Stomach (tissue), 4 donors: ENCODE results near the gene MKS1.

Experiments
- CTCF ChIP-seq, 7 experiments: fragments of 450-650 bp in 4 of 7; fragments of 200-600 bp in 3 of 7; sonication (generic) in 3 of 7; IDR thresholded peaks; one replicate each; pipeline ENCODE4 v1.5.1; 2016 to 2019; ENCODE audit warnings: antibody characterized with exemption in 7 of 7, control low read depth in 2 of 7, mild to moderate bottlenecking in 1 of 7
- POLR2A ChIP-seq, 4 donors: fragments of 450-650 bp; IDR thresholded peaks; one replicate each; pipeline ENCODE4 v1.6.1; 2016; ENCODE audit warnings: antibody characterized with exemption in 4 of 4, control low read depth in 2 of 4, mild to moderate bottlenecking in 1 of 4, moderate library complexity in 1 of 4
- POLR2AphosphoS5 ChIP-seq, 3 donors: sonication (generic); formaldehyde crosslinking; IDR thresholded peaks; one replicate each; pipeline ENCODE4 v1.6.1; 2016; ENCODE audit warnings: antibody characterized with exemption in 3 of 3

GRCh38 chr17:58210922-58211321, 8.1 kb downstream of the MKS1 start:
- TF ChIP-seq POLR2A (IDR thresholded peaks at IDR 0.05), result no peak
- no peak for TF ChIP-seq CTCF (IDR thresholded peaks at IDR 0.05)
- no peak for TF ChIP-seq POLR2AphosphoS5 (IDR thresholded peaks at IDR 0.05)
